HT-29 (cell line): ENCODE measurements around the gene GID4. TPM values are rescaled to one million over a fixed set of nuclear protein-coding genes. Genes with fewer than 3 reads are reported as not detected.
A peak's percentile ranks its signal among the peaks of the same experiment; 100 is the strongest.

ENCODE experiments used
- DNase-seq: peaks from one replicate; pipeline ENCODE4 v3.0.0-alpha.2; 2015; ENCODE audit warnings: low spot score
- total RNA-seq: library from RNA; depleted of rRNA; stranded (reverse); fragments of >200 nt; shearing (Covaris generic); gene quantifications from 2 replicates; pipeline ENCODE4 v1.2.3, GENCODE V29; 2014

Gene GID4
- total RNA-seq, 1 experiment from 2014 or later: 1.5 TPM

DNA sequence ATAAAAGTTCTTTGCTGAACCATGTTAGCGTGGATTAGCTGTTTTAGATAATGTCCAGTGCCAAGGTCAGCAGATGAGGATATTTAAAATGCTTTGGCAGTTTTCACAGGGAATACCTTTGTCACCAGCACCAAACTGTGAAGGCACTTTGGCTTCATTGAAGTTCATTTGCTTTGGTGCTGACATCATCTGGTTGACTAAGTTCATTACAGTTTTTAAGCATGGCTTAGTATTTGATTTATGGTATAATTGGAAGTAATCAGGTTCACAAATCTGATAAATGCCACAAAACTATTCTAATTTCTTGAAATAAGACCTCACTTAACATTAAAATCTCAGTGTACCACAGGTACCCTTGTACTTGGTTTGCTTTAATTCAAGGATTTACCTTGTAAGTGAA lies 4.3 kb downstream of the GID4 start:
- DNase-seq: peak; percentile 26

DNA sequence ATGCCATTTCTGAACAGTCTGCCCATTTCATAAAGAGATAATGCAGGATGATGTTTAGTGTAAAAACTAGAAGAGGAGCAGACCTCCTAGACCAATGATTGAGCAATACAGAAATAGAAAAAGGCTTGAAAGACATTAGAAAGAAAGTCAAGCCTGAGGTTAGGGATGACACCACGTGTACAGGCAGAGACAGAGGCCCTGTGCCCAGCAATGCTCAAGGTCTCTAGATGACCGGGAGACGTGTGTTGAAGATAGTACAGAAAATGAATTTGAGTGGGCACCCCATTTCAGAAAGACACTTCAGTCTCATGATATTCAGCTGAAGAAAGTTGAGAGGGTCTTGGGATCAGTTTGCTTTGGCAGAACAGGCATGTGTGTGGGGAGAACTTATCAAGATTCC lies 5.4 kb downstream of the GID4 start:
- DNase-seq: no peak

DNA sequence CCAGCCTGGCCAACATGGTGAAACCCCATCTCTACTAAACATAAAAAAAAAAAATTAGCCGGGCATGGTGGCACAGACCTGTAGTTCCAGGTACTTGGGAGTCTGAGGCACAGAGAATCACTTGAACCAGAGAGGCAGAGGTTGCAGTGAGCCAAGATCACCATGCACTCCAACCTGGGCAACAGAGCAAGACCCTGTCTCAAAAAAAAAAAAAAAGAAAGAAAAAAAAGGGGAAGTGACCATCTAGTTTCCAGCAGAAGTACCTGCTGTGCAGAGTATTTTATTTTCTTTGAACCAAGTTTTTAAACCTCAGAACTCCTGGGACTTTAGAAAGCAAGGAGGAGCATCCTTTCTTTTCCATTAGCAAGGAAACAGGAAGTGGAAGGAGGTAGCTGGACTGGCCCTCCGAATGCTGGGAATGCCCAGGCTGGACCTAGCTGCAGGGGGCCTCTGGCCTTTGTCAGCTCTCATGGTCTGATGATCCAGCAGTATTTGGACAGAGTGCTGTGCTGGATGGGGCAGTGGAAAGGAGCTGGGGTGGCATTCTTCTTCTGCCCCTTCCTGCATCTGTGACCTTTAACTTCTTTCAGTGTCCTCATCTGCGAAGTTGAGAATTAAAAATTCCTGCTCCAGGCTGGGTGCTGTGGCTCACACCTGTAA lies 6.6 kb downstream of the GID4 start:
- DNase-seq: no peak

DNA sequence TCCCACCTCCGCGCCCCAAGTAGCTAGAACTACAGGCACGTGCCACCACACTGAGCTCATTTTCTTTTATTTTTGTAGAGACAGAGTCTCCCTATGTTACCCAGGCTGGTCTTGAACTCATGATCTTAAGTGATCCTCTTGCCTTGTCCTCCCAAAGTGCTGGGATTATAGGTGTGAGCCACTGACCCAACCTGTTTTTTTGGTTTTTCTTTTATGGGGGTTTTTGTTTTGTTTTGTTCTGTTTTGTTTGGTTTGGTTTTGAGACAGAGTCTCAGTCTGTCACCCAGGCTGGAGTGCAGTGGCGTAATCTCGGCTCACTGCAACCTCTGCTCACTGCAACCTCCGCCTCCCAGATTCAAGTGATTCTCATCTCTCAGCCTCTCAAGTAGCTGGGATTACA lies 16.4 kb downstream of the GID4 start:
- no peak for DNase-seq

DNA sequence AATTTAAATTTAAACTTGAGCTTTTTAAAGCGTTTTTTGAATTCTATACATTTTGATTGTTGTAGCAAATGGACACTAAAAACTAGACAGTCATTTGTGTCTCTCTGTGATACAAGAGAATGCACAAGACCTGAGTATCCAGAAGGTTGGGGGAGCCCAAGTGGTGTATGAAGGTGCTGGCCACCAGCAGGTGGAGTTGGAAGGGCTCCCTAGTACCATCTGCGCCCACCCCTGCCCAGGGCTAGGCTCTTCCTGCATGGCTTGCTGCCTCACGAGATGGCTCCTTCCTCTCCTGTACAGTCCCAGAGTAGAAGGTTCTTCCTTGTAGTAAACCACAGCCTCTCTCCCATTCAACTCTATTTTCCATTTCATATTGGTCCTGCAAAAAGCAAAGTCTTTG lies 17.0 kb downstream of the GID4 start:
- no peak for DNase-seq

DNA sequence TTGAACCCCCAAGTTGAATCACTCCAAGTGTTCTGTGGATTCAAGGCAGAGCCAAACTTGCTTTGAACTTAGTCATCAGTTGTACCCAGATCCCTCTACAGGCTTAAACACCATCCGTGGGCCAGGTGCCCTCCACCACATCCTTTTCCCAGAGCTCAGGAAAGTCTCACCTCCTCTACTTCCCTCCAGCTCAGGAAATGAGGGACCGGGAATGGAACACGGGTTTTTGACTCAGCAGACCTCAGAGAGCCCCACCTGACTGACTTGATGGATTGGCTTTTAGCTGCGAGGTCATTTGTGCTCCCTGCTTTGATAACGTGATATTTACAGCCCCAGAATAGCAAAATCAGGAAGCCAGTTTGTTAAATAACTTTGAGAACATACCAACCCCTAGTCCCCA lies 20.1 kb downstream of the GID4 start:
- no peak for DNase-seq

DNA sequence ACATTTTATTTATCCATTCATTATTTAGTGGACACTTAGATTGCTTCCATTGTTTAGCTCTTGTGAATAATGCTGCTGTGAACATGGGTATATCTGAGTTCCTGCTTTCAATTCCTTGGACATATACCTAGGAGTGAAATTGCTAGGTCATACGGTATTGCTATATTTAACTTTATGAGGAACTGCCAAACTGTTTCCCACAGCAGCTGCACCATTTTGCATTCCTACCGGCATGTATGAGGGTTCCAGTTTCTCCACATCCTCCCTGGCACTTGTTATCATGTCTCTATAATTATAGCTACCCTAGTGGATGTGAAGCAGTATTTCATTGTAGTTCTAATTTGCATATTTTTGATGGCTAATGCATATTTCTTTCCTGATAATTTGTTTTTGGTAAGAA lies 24.8 kb downstream of the GID4 start:
- no peak for DNase-seq

DNA sequence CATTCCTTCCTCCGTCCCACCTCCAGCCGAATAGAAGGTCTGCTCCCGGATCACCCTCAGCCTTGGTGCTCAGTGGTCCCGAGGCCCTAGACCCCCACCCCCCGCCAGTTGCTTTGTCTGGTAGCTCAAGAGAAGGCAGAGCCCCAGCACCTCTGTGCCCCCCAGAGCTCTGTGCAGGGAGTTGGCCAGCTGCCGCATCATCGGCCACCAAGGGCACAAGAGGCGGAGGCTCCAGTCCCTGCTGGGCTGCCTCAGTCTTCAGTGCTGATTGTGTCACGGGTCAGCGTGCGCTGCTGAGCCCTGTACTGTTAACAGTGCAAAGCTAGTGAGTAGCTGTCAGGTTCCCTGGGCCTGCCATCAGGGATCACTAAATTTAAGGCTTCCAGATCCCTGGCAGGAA lies 26.3 kb downstream of the GID4 start:
- no peak for DNase-seq

DNA sequence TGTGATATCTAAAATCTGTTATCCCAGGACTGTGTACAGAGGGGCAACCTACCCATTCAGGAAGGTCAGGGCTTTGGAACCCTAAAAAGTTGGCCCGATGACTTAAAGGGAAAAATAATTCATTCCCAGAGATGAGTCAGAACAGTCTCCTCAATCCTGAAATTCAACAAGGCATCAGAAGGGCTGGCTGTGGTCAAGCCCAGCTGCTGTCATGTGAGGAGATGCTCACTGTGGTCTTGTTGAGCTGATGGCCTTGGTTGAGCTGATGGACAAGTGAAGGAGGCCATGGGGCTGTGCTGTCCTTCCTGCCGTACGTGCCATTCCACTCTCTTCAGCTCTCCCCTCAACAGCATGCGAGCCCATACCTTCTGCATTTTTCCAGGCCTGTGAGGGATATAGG lies 27.7 kb downstream of the GID4 start:
- DNase-seq: no peak

DNA sequence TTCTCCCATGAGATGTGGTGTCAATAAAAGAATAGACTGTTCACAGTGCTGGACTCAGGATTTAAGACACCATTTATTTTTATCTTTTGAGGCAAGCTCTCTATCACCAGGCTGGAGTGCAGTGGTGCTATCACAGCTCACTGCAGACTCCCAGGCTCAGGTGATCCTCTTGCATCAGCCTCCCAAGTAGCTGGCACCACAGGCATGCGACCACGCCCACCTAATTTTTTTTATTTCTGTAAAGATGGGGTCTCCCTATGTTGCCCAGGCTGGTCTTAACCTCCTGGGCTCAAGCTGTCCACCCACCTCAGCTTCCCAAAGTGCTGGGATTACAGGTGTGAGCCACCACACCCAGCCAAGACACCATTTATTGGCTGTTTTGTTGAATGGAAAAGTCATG lies 29.9 kb downstream of the GID4 start:
- DNase-seq: no peak

DNA sequence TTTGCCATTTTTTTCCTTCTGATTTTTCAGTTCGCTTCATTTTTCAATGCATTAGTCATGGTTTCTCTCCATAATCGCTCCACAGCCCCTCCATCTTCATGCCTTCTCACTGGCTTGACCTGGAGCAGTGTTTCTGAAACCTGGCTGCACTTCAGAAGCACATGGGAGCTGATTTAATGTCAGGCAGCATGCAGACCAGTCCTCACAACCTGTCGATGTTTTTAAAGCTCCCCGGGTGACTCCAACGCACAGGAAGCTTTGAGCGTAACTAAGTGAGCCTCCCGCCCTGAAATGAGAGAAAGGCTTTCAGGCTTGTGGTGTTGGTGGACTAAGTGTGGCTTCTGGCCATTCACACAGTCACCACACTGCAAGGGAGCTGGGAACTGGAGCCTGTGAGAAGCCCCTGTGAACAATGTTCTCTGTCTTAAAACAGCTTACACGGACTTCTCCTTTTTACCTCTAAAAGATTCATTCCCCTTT lies 31.7 kb downstream of the GID4 start:
- no peak for DNase-seq

DNA sequence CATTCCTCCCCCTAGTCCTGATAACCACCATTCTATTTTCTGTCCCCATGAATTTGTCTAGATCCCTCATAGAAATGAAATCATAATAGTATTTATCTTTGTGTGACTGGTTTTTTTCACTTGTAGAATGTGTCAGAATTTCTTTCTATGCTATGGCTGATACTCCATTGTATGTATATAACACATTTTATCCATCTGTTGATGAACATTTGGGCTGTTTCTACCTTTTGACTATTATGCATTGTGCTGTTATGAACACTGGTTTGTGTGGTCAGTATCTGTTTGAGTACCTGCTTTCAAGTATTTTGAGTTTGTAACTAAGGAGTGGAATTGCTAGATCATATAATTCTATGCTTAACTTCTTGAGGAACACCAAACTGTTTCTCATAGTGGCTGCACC lies 32.5 kb downstream of the GID4 start:
- no peak for DNase-seq

DNA sequence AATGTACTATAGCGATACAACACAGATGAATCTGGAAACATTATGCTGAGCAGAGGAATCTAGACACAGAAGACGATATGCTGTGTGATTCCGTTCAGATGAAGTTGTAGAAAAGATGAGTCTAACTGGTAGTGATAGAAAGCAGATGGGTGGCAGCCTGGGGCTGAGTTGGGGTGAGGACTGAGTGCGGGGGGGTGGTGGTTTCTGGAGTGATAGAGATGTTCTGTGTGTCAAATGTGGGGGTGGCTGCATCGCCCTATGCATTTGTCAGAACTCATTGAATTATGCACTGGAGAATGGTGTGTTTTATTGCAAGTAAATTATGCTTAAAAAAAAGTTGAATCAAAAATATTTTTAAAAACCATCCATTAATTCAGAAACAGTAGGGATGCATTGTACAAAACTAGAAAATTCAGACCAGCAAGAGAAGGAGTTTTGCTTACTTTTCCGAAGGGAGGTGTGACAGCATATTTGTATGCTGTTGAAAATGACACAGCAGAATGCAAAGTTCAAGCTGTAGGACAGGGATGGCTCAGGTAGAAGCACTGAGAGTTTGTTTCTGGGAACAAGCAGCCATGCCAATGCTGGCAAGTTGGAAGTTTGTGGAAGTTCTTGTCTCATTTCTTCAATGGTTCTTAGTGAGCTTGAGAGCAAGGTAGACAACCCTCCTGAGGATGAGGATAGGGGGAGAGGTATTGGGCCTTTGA lies 35.5 kb downstream of the GID4 start:
- no peak for DNase-seq

DNA sequence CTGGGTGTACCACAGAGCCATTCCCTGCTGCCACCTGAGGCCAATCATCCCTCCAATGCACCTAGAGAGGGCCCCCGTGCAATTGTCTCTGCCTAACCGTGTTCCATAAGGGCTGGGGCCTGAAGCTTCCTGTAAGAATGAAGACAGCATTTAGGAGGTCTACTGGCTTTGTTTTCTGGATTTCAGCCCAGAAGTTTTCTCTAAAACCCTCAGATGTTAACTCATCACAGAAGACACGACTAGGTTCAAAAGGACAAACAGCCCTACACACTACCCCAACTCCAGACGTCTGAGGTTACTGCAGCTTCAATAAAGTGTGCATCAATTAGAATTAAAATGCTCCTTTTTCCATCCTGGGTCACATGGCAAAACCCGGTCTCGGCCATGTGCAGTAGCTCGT lies 37.7 kb downstream of the GID4 start:
- DNase-seq: no peak

DNA sequence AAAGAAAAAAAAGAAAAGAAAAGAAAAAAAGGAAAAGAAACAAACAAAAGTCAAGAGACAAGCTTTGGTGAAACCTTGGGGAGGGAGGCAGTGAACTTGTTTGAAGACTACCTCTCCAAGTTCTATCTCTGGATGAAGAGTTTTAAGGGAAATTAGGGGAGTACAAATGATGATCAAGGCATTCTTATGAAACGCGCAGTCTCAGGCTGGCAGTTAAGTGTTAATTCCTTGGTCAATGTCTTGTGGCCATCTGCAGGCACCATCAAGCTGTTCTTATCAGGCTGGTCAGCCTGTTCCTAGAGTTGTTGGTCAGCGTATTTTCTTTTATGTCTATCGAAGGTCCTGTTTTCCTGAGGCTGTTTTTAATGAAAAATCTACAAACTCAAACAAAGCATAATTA lies 40.3 kb downstream of the GID4 start:
- no peak for DNase-seq

DNA sequence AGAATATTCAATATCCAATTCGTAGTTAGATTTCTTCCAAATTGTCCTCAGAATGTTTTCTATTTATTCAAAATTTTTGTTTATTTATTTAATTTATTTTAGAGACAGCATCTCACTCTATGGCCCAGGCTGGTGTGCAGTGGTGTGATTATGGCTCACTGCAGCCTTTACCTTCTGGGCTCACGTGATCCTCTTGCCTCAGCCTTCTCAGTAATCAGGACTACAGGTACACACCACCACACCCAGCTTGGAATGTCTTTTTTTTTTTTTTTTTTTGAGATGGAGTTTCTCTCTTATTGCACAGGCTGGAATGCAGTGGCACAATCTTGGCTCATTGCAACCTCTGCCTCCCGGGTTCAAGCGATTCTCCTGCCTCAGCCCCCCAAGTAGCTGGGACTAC lies 45.0 kb downstream of the GID4 start:
- no peak for DNase-seq

DNA sequence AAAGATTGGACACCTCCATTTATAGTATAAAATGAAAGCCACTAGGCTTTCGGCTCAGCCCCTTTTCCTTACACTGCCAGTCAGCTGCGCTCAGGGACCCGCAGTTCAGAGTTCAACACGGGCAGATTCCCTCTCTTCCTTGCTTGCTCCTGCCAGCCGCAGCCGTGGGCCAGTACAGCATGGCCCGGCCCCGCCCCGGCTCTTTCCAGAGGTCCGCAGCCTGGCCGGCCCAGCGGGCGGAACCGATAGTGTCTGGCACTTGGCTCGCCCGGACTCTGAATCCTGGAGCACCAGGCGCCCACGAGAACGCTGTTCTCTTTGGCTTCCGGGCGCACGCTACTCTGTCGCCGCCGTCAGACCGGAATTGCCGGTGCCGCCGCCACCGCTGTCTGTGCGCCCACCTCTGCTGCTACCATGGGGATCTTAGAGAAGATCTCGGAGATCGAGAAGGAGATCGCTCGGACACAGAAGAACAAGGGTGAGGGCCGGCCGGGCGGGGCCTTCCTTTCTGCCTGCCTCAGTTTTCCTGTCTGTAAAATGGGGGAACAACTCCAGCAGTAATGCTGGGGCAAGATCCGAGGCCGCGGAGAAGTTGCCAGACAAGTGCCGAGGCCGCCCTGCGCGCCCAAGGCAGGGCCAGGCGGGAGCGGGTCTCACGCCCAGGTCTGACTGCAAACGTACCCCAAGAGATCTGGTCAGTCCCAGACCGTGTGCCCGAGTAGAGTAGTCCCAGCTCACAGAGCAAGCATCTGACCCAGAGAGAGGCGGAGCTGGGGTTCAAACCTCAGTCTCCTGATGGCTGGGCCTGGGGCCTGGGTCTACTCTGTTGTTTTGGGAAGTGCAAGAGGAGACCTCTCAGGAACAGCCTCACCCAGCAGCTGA lies 48.6 kb downstream of the GID4 start, which contains the start of gene DRG2:
Gene DRG2, plus strand, starts transcription at position 339 of the 882 bp plus-strand sequence. Its CDS starts 76 bp downstream, at position 415.
- peak; percentile 87 for DNase-seq

DNA sequence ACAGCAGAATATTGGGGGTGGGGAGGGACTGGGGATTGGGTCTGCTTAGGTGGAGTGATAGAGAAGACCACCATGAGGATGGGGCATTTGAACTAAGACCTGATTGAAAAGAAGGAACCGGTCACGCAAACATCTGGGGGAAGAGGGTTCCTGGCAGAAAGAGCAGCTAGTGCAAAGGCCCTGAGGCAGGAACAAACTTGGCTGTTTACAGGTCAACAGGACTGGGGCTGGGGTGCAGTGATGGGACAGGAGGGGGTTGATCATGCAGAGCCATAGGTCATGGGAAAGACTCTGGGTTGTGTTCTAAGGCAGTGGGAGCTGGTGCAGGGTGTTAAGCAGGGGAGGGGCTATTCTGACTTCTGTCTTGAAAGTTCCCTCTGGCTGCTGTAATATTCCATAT lies 50.4 kb downstream of the GID4 start:
- DNase-seq: no peak

DNA sequence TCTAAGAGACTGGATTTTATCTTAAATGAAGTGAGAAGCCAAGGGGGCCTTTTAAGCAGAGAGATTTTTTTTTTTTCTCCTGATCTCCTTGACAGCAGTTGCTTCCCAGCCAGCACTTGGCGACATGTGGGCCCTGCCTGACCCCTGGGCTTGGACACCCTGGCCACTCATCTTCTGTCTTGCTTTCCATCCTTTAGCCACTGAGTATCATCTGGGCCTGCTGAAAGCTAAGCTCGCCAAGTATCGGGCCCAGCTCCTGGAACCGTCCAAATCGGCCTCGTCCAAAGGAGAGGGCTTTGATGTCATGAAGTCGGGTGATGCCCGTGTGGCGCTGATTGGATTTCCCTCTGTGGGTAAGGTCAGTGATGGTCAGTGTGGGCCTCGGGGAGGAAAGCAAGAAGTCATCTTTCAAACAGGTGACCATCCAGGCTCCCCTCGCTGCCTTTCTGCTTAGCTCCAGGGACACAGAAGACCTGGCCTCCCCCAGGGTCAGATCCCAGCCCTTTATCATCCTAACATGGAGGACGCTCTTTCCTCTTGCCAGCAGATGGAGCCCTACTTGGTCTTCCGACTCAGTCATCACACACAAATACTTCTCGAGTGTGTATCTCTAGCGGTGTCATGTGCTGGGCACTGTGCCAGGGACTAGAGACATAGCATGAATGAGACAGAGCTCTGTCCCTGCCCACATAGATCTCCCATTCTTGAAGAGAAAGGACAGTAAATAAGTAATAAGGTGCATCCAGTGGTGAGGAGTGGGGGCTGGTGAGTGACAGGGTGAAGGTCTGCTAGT lies 54.6 kb downstream of the GID4 start:
- peak; percentile 39 for DNase-seq

DNA sequence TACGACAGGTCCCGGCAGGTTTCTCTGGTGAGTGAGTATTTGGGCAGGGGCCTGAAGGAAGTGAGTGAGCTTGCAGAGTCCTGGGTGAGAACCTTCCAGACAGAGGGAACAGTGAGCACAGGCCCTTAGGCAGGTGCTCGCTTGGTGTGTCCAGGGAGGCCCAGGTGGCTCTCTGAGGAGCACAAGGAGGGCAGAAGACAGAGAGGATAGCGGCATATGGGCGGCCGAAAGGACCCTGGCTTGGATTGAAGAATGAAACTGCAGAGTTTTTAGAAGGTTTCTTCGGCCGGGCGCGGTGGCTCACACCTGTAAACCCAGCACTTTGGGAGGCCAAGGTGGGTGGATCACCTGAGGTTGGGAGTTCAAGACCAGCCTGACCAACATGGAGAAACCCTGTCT lies 55.2 kb downstream of the GID4 start:
- DNase-seq: no peak

DNA sequence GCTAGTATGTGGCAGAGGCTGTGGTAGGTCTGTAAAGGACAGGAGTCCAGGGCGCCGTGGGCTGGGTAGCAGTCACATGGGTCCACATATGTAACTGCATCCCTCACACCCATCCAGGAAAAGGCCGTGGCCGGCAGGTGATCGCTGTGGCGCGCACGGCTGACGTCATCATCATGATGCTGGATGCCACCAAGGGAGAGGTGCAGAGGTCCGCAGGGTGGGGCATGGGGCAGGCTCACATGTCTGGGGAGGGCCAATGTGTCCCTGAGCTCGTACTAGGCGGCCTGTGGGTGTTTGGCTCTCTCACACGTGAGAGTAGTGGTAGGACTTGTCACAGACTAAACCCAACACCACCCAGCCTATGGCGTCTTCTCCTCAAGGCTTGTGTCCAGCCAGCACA lies 60.3 kb downstream of the GID4 start:
- no peak for DNase-seq

DNA sequence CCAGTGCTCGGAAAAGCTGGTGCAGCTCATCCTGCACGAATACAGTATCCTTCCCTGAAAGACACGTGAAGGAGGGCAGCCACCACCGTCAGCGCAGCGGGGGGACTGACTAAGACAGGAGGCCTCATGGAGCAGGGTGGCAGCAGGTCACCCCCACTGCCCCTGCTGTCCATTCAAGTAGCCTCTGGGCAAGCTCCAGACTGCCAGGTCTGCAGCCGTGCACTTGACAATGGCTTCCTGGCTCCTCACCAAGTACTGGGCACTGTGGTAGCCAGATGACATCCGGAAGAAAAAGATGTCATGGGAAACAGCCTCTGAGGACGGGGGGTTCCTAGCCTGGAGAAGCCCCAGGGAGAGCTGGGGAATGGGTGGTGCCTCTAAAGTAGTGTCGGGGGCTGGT lies 61.4 kb downstream of the GID4 start:
- DNase-seq: no peak
